B cell (primary cell): ENCODE results near the gene MMP24. TPM values are rescaled to one million over a fixed set of nuclear protein-coding genes. Genes with fewer than 3 reads are reported as not detected.

Experiments
- ATAC-seq: fragments of 200-7000 bp; cut with Tn5 transposase; one replicate; pipeline ENCODE4 v1.10.0; 2021; ENCODE audit warnings: low read depth, mild to moderate bottlenecking, moderate number of reproducible peaks, moderate library complexity
- CTCF ChIA-PET: fragments of 350-600 bp; sonication (Branson Sonifier 250); formaldehyde crosslinking; loops from one replicate; lab custom pipeline; 2021; ENCODE audit warnings: antibody characterized with exemption, inconsistent platforms; lab: Charles Lee
- POLR2A ChIA-PET: fragments of 350-600 bp; sonication (Branson Sonifier 250); formaldehyde crosslinking; loops from one replicate; lab custom pipeline; 2021; ENCODE audit warnings: antibody characterized with exemption; lab: Charles Lee
- DNase-seq: peaks from one replicate; pipeline ENCODE4 v3.0.0; 2013
- H2AFZ ChIP-seq: 2 replicates; pipeline ENCODE4 v1.6.1; 2012; ENCODE audit warnings: mild to moderate bottlenecking, low read depth, low read length; ENCODE audit not compliant: insufficient read depth, poor library complexity, severe bottlenecking
- H3K27ac ChIP-seq, 2 donors: 1 replicate in 1 of 2; 2 replicates in 1 of 2; pipeline ENCODE4 v1.5.1; 2012 to 2013; ENCODE audit warnings: low read length in 2 of 2, mild to moderate bottlenecking in 2 of 2, moderate library complexity in 1 of 2
- H3K27me3 ChIP-seq, 4 experiments: fragments of 200-600 bp in 1 of 4; sonication (generic) in 1 of 4; replicated peaks in 1 of 4; 1 replicate in 2 of 4; 2 replicates in 2 of 4; pipeline versions ENCODE4 v1.6.1 to v1.7.0; 2013 to 2016; ENCODE audit warnings: low read length in 3 of 4, mild to moderate bottlenecking in 2 of 4, mixed read lengths in 1 of 4, moderate library complexity in 1 of 4; ENCODE audit not compliant: insufficient read depth in 4 of 4, control insufficient read depth in 3 of 4; ENCODE audit errors: control extremely low read depth in 1 of 4
- H3K36me3 ChIP-seq, 2 experiments: replicated peaks in 1 of 2; 1 replicate in 1 of 2; 2 replicates in 1 of 2; pipeline versions ENCODE4 v1.6.1 to v1.7.1; 2013; ENCODE audit warnings: low read length in 1 of 2; ENCODE audit not compliant: insufficient read depth in 2 of 2, control insufficient read depth in 1 of 2; ENCODE audit errors: control extremely low read depth in 1 of 2, extremely low read depth in 1 of 2
- H3K4me1 ChIP-seq, 2 donors: fragments of 200-600 bp in 1 of 2; sonication (generic) in 1 of 2; 1 replicate in 1 of 2; 2 replicates in 1 of 2; pipeline versions ENCODE4 v1.5.1 to v1.6.1; 2013 to 2017; ENCODE audit warnings: low read length in 2 of 2; ENCODE audit not compliant: control insufficient read depth in 2 of 2, insufficient read depth in 2 of 2
- H3K4me2 ChIP-seq: replicated peaks from 2 replicates; pipeline ENCODE3; 2012; ENCODE audit warnings: mild to moderate bottlenecking, low read depth, low read length; ENCODE audit not compliant: poor library complexity, severe bottlenecking
- H3K4me3 ChIP-seq, 5 experiments: fragments of 200-600 bp in 1 of 5; sonication (generic) in 1 of 5; 1 replicate in 3 of 5; 2 replicates in 2 of 5; pipeline versions ENCODE4 v1.5.1 to v1.7.0; 2011 to 2016; ENCODE audit warnings: low read length in 4 of 5, mild to moderate bottlenecking in 4 of 5, low read depth in 2 of 5, control low read depth in 1 of 5, moderate library complexity in 1 of 5; ENCODE audit not compliant: insufficient read depth in 1 of 5; ENCODE audit errors: control extremely low read depth in 1 of 5, extremely low read depth in 1 of 5
- H3K79me2 ChIP-seq: fragments of 200-600 bp; sonication (generic); one replicate; pipeline ENCODE4 v1.6.0; 2016; ENCODE audit warnings: low read length; ENCODE audit not compliant: control insufficient read depth, insufficient read depth
- H3K9ac ChIP-seq: fragments of 200-600 bp; sonication (generic); 2 replicates; pipeline ENCODE4 v1.6.1; 2017; ENCODE audit warnings: mild to moderate bottlenecking, low read length, moderate library complexity
- H3K9me3 ChIP-seq, 3 donors: one replicate each; pipeline versions ENCODE4 v1.6.1 to v1.7.1; 2013; ENCODE audit warnings: low read length in 2 of 3; ENCODE audit not compliant: control insufficient read depth in 2 of 3, insufficient read depth in 1 of 3; ENCODE audit errors: control extremely low read depth in 1 of 3
- H4K20me1 ChIP-seq: 2 replicates; pipeline ENCODE4 v1.6.0; 2012; ENCODE audit warnings: mild to moderate bottlenecking, low read length; ENCODE audit not compliant: insufficient read depth, control insufficient read depth, poor library complexity, severe bottlenecking
- H3K27ac Mint-ChIP-seq: one replicate; pipeline ENCODE4 v1.8.0; 2021; ENCODE audit warnings: mixed read lengths
- H3K27me3 Mint-ChIP-seq: one replicate; pipeline ENCODE4 v1.8.0; 2021; ENCODE audit warnings: mixed read lengths
- H3K4me1 Mint-ChIP-seq: one replicate; pipeline ENCODE4 v1.8.0; 2021; ENCODE audit warnings: mixed read lengths
- H3K4me3 Mint-ChIP-seq: one replicate; pipeline ENCODE4 v1.8.0; 2021; ENCODE audit warnings: mixed read lengths
- H3K9me3 Mint-ChIP-seq: one replicate; pipeline ENCODE4 v1.8.0; 2022; ENCODE audit warnings: mixed read lengths; ENCODE audit not compliant: insufficient read depth
- CTCF ChIP-seq: fragments of 200-600 bp; IDR thresholded peaks from one replicate; pipeline ENCODE4 v1.8.0; 2022; ENCODE audit warnings: antibody characterized with exemption, mild to moderate bottlenecking
- EZH2 ChIP-seq: IDR thresholded peaks from 2 replicates; pipeline ENCODE4 v1.6.1; 2012; ENCODE audit warnings: borderline replicate concordance, low read depth, mild to moderate bottlenecking, moderate library complexity, low read length; ENCODE audit not compliant: insufficient read depth, poor library complexity, severe bottlenecking
- WGBS: methylation state at CpG from one replicate; pipeline ENCODE4 v1.1.5; 2013; ENCODE audit warnings: missing lambda C conversion rate; ENCODE audit not compliant: insufficient coverage; 5-methylcytosine and 5-hydroxymethylcytosine counted together
- intact Hi-C: fragments of 100-400 bp; cut with micrococcal nuclease; formaldehyde crosslinking; loops from one replicate; pipeline ENCODE4 v1.10.0; 2022
- polyA plus RNA-seq: library from polyadenylated mRNA; depleted of rRNA; stranded (reverse); fragments of >200 nt; gene quantifications from 2 replicates; pipeline ENCODE4 v1.2.3, GENCODE V29; 2012
- total RNA-seq, 2 donors: library from RNA; stranded (reverse); fragments of 120-200 nt in 1 of 2; gene quantifications; 1 replicate in 1 of 2; 2 replicates in 1 of 2; pipeline versions ENCODE4 v1.2.3 to v1.2.4, GENCODE V29; 2013 to 2022

Gene MMP24
- total and polyA plus RNA-seq, 2 donors (not counting 1 experiment from before 2014, with no cell fraction given) = not detected

GRCh38 chr20:35297740-35298139 lies 71.2 kb downstream of the MMP24 start:
- Mint-ChIP-seq H3K27ac (no peak overlapping the region), H3K4me1 (no peaks in the 10 kb centered on the region), H3K27me3 (peaks cover 21% of the 10 kb centered on the region), H3K9me3 (no peaks in the 10 kb centered on the region), H3K4me3 (no peak overlapping the region)
- TF ChIP-seq EZH2 (no peak), CTCF (no peak)
- ChIA-PET POLR2A (no interaction called here), CTCF (no interaction called here)
- no peaks in the 10 kb centered on the region for H3K4me1 ChIP-seq
- no peak for ATAC-seq
- no peak overlapping the region for H2AFZ ChIP-seq
- no peak overlapping the region for H3K9ac ChIP-seq
- no peaks in the 10 kb centered on the region for H3K9me3 ChIP-seq
- no peak overlapping the region for H3K4me3 ChIP-seq
- H3K36me3 ChIP-seq = no peaks in the 10 kb centered on the region
- H3K27me3 ChIP-seq = peaks cover 0 to 11% (median 2%) of the 10 kb centered on the region in 4 experiments
- no peak overlapping the region for H3K4me2 ChIP-seq
- H4K20me1 ChIP-seq = no peaks in the 10 kb centered on the region
- intact Hi-C loops = no loop called here
- no peaks in the 10 kb centered on the region for H3K79me2 ChIP-seq
- DNase-seq = no peak
- WGBS = 90% methylated on average over 14 of the region's 14 CpGs
- H3K27ac ChIP-seq = no peak overlapping the region

GRCh38 chr20:35298264-35298663 lies 71.8 kb downstream of the MMP24 start:
- 85% methylated on average over 5 of the region's 5 CpGs for WGBS
- Histone ChIP-seq H4K20me1 (no peaks in the 10 kb centered on the region), H3K9me3 (no peaks in the 10 kb centered on the region), H3K4me3 (no peak overlapping the region), H3K27me3 (peaks cover 0 to 8% (median 0%) of the 10 kb centered on the region in 4 experiments), H3K79me2 (no peaks in the 10 kb centered on the region), H3K9ac (no peak overlapping the region), H3K27ac (no peak overlapping the region), H2AFZ (no peak overlapping the region), H3K36me3 (no peaks in the 10 kb centered on the region), H3K4me1 (no peaks in the 10 kb centered on the region), H3K4me2 (no peak overlapping the region)
- DNase-seq (no peak), ATAC-seq (no peak)
- TF ChIP-seq CTCF (no peak), EZH2 (no peak)
- intact Hi-C loops = no loop called here
- Mint-ChIP-seq H3K27ac (no peak overlapping the region), H3K27me3 (peaks cover 20% of the 10 kb centered on the region), H3K4me3 (no peak overlapping the region), H3K4me1 (no peaks in the 10 kb centered on the region), H3K9me3 (no peaks in the 10 kb centered on the region)
- CTCF ChIA-PET = no interaction called here
- POLR2A ChIA-PET = interaction anchor here (0.6 kb wide), 1 partner anchor 130 kb away, joined by 5 read pairs; no protein-coding TSS in a partner anchor
